ENCODE measurements around the gene ZNF365.

DNA sequence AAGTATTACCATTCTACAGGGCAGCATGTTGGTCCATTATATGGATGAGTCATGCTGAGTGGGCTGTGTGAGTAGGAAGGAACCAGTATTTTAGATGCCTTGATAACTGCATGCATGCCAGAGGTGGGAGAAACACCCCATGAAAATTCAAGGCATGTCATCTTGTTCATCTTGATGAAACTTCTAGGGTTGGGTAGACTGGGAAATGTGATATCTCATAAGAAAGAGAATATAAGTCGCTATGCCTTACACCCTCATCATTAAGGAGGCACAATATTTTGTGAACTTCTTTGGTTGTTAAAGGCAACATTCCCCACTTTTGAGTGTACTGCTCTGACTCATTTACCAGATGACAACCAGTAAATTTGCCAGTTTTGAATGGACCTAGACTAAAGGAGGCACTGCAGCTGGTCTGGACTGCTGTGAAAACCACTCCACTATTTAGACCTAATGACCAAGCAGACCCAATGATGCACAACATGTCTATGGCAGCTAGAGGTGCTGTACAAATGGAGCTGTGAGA lies 48.0 kb downstream of the ZNF365 start:
- TF ChIP-seq CTCF (IDR thresholded peaks at IDR 0.05; ENCODE audit: poor library complexity) (no peak), EZH2phosphoT487 (IDR thresholded peaks at IDR 0.05; ENCODE audit: low read depth, severe bottlenecking, unreplicated experiment) (no peak), EZH2 (IDR thresholded peaks at IDR 0.05; ENCODE audit: borderline replicate concordance) (no peak)

All from hepatocyte (in vitro differentiated cells).